ENCODE measurements around the gene LY6G5B. TPM values are rescaled to one million over a fixed set of nuclear protein-coding genes. Genes with fewer than 3 reads are reported as not detected.

The LY6G5B gene
- total and polyA plus RNA-seq, 2 donors from 2014 or later, result 2.5 to 15.1 TPM

DNA sequence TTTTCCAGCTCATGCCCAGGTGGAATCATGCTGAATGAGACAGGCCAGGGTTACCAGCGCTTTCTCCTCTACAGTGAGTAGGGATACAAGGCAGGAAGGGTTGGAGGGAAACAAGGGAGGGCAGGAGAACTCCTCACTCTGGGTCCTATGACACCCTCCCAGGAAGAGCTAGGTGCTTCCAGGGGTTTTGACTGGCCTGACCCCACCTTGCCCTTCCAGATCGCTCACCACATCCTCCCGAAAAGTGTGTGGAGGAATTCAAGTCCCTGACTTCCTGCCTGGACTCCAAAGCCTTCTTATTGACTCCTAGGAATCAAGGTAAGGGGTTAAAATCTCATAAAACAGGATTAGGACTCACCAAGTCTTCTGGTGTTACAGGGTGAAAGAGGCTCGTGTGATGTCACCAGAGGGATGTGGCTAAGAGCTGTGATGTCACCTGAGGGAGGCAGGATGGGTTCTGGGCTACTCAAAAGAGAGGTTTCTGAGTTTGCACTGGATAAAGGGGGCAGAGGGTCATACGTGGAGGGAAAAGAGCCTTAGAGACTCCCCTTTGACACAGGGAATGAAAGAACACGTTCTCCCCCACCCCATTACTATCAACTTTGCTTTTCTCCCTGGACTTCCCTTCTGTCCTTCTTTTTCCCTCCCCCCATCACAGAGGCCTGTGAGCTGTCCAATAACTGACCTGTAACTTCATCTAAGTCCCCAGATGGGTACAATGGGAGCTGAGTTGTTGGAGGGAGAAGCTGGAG, 12.2 kb upstream of the LY6G5B start:
- H3K27me3 ChIP-seq (ENCODE audit: control insufficient read depth, insufficient read depth, low read length), result no peaks in the 10 kb centered on the region
- FAIRE-seq (no peak), DNase-seq (no peak)
- no peaks in the 10 kb centered on the region for H3K9me3 ChIP-seq (ENCODE audit: control insufficient read depth in 2 of 3, insufficient read depth in 1 of 3, low read length in 3 of 3)
- no peak overlapping the region for H3K27ac ChIP-seq (ENCODE audit: low read depth in 2 of 2, low read length in 2 of 2)
- H3K9ac ChIP-seq (ENCODE audit: low read length in 3 of 3), result no peak overlapping the region
- peaks cover 0 to 7% (median 6%) of the 10 kb centered on the region in 3 donors for H3K36me3 ChIP-seq (ENCODE audit: control insufficient read depth in 2 of 3, insufficient read depth in 3 of 3, low read length in 3 of 3)
- H3K4me1 ChIP-seq (ENCODE audit: control insufficient read depth in 2 of 3, insufficient read depth in 2 of 3, low read depth in 1 of 3, low read length in 3 of 3), result peaks cover 0 to 43% (median 35%) of the 10 kb centered on the region in 3 donors
- TF ChIP-seq, protein P1, sequence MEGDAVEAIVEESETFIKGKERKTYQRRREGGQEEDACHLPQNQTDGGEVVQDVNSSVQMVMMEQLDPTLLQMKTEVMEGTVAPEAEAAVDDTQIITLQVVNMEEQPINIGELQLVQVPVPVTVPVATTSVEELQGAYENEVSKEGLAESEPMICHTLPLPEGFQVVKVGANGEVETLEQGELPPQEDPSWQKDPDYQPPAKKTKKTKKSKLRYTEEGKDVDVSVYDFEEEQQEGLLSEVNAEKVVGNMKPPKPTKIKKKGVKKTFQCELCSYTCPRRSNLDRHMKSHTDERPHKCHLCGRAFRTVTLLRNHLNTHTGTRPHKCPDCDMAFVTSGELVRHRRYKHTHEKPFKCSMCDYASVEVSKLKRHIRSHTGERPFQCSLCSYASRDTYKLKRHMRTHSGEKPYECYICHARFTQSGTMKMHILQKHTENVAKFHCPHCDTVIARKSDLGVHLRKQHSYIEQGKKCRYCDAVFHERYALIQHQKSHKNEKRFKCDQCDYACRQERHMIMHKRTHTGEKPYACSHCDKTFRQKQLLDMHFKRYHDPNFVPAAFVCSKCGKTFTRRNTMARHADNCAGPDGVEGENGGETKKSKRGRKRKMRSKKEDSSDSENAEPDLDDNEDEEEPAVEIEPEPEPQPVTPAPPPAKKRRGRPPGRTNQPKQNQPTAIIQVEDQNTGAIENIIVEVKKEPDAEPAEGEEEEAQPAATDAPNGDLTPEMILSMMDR (IDR thresholded peaks at IDR 0.05; ENCODE audit: borderline replicate concordance, extremely low read depth, insufficient read depth), result no peak
- intact Hi-C loops (cut with DNase I), result no loop called here
- peak overlapping the region in 1 of 3 donors; percentile 93 for H3K4me3 ChIP-seq (ENCODE audit: low read length in 3 of 3)

DNA sequence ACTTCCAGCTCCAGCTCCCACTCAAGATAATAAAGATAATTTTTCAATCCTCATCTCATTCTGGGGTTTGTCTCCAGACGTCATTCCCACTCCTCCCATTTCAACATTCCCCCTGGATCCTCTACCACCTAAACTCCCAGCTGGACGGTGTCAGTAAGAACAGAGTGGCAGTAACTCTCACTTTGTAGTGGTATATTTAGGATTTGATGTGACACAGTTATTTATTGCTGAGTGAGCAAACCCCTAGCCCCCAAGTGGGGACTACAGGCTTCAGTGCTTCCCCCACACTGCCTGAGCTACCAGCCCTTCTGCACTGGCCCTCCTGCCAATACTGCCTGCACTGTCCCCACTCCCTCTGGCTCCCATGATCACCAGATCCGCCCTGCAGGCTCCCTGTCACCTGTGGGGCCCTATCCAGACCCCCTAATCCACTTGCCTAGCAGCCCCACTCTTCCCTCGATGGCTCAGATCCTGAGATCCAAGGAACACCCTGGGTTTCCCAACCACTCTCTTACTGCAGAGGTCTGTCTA, 11.6 kb upstream of the LY6G5B start:
- DNase-seq (no peak), FAIRE-seq (no peak)
- Histone ChIP-seq H3K4me3 (ENCODE audit: low read length in 3 of 3) (peak overlapping the region in 1 of 3 donors; percentile 93), H3K4me1 (ENCODE audit: control insufficient read depth in 2 of 3, insufficient read depth in 2 of 3, low read depth in 1 of 3, low read length in 3 of 3) (peaks cover 0 to 45% (median 36%) of the 10 kb centered on the region in 3 donors), H3K9ac (ENCODE audit: low read length in 3 of 3) (no peak overlapping the region), H3K9me3 (ENCODE audit: control insufficient read depth in 2 of 3, insufficient read depth in 1 of 3, low read length in 3 of 3) (no peaks in the 10 kb centered on the region), H3K27me3 (ENCODE audit: control insufficient read depth, insufficient read depth, low read length) (no peaks in the 10 kb centered on the region), H3K27ac (ENCODE audit: low read depth in 2 of 2, low read length in 2 of 2) (no peak overlapping the region), H3K36me3 (ENCODE audit: control insufficient read depth in 2 of 3, insufficient read depth in 3 of 3, low read length in 3 of 3) (peaks cover 0 to 7% (median 6%) of the 10 kb centered on the region in 3 donors)
- TF ChIP-seq, protein P1 (IDR thresholded peaks at IDR 0.05; ENCODE audit: borderline replicate concordance, extremely low read depth, insufficient read depth), result no peak
- intact Hi-C loops (cut with DNase I), result no loop called here

DNA sequence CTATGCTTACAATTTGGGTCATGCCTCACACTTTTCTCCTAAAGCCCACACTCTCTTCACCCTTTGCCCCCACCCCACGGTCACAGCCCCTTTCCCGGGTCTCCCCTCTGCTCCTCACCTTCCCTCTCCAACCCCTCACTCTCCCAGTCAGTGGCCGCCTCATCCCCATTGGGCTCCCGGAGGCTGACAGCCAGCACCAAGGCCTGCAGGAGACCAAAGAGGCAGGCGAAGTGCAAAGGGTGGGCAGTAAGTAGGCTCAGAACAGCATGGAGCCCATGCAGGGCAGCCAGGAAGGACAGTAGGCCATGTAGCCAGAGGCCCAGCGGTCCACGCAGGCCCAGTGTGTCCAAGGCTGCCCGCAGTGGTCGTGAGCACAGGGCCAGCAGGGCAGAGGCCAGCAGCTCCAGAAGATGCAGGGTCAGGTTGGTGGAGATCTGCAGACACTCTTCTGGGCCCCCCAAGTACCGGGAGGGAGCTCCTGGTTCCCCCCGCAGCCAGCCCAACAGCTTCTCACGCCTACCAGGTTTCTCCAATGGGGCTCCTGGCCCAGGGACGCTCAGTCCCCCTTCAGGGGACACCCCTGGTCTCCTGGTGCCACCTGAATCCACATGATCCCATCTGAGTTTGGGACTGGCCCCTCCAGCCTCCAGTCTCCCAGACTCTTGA, 10.7 kb upstream of the LY6G5B start:
- intact Hi-C loops (cut with DNase I), result no loop called here
- peaks cover 0 to 53% (median 40%) of the 10 kb centered on the region in 3 donors for H3K4me1 ChIP-seq (ENCODE audit: control insufficient read depth in 2 of 3, insufficient read depth in 2 of 3, low read depth in 1 of 3, low read length in 3 of 3)

More for the DNA sequence above, 10.7 kb upstream of the LY6G5B start:
- Histone ChIP-seq H3K4me3 (ENCODE audit: low read length in 3 of 3) (peak overlapping the region; percentile 92 to 98 (median 93)), H3K27me3 (ENCODE audit: control insufficient read depth, insufficient read depth, low read length) (no peaks in the 10 kb centered on the region), H3K27ac (ENCODE audit: low read depth in 2 of 2, low read length in 2 of 2) (peak overlapping the region in 1 of 2 donors; percentile 8), H3K9ac (ENCODE audit: low read length in 3 of 3) (peak overlapping the region in 2 of 3 donors; percentile 18 to 86), H3K36me3 (ENCODE audit: control insufficient read depth in 2 of 3, insufficient read depth in 3 of 3, low read length in 3 of 3) (peaks cover 0 to 7% (median 6%) of the 10 kb centered on the region in 3 donors), H3K9me3 (ENCODE audit: control insufficient read depth in 2 of 3, insufficient read depth in 1 of 3, low read length in 3 of 3) (no peaks in the 10 kb centered on the region)
- TF ChIP-seq, protein P1 (IDR thresholded peaks at IDR 0.05; ENCODE audit: borderline replicate concordance, extremely low read depth, insufficient read depth), result no peak
- DNase-seq, result no peak
- no peak for FAIRE-seq
